Adrenal gland (tissue), 12 donors: ENCODE results near the gene CTDSPL. TPM values are rescaled to one million over a fixed set of nuclear protein-coding genes. Genes with fewer than 3 reads are reported as not detected.

Source experiments
- DNase-seq, 7 donors: peaks; one replicate each; pipeline ENCODE4 v3.0.0-alpha.2; 2019 to 2020
- H3K27ac ChIP-seq, 5 donors: fragments of 200-600 bp; sonication (generic) in 4 of 5; 1 replicate in 3 of 5; 2 replicates in 2 of 5; pipeline versions ENCODE4 v1.5.1 to v1.8.0; 2016 to 2020; ENCODE audit warnings: mild to moderate bottlenecking in 1 of 5
- H3K27me3 ChIP-seq: fragments of 200-600 bp; 2 replicates; pipeline ENCODE4 v1.8.0; 2021
- H3K36me3 ChIP-seq, 2 donors: fragments of 200-600 bp; replicated peaks in 1 of 2; 1 replicate in 1 of 2; 2 replicates in 1 of 2; pipeline versions ENCODE4 v1.5.1 to v1.8.0; 2018 to 2022
- H3K4me1 ChIP-seq, 2 donors: fragments of 200-600 bp; replicated peaks in 1 of 2; 1 replicate in 1 of 2; 2 replicates in 1 of 2; pipeline versions ENCODE4 v1.5.1 to v1.8.0; 2018 to 2021
- H3K4me3 ChIP-seq, 4 donors: fragments of 200-600 bp; sonication (generic) in 3 of 4; one replicate each; pipeline ENCODE4 v1.5.1; 2016 to 2018
- H3K9me3 ChIP-seq, 3 donors: fragments of 200-600 bp; sonication (generic) in 1 of 3; replicated peaks in 1 of 3; 1 replicate in 2 of 3; 2 replicates in 1 of 3; pipeline versions ENCODE4 v1.5.1 to v1.8.0; 2016 to 2021
- POLR2A ChIP-seq, 2 donors: fragments of 450-650 bp; IDR thresholded peaks; one replicate each; pipeline ENCODE4 v1.6.1; 2017; ENCODE audit warnings: antibody characterized with exemption in 2 of 2, mild to moderate bottlenecking in 2 of 2, moderate library complexity in 1 of 2
- WGBS, 4 donors: extraction: QIAGEN DNeasy Blood & Tissue Kit in 2 of 4; methylation state at CpG; one replicate each; pipeline versions ENCODE4 v1.1.5 to v1.1.7; 2013 to 2017; 5-methylcytosine and 5-hydroxymethylcytosine counted together
- intact Hi-C, 2 donors: fragments of 100-400 bp; cut with DNase I; formaldehyde crosslinking; loops; one replicate each; pipeline versions ENCODE4 v1.14.1 to v1.15.0; 2022 to 2023
- polyA plus RNA-seq, 3 donors: library from polyadenylated mRNA; stranded (reverse); fragments of 200-250 nt in 2 of 3; fragments of 350-450 nt in 1 of 3; fragmentation: Illumina TruSeq in 1 of 3; extraction: RNeasy Lipid Tissue Mini Kit (QIAGEN cat#74804) in 1 of 3; gene quantifications; one replicate each; pipeline ENCODE4 v1.2.3, GENCODE V29; 2013 to 2014
- total RNA-seq, 9 donors: library from RNA; depleted of rRNA in 4 of 9; stranded (reverse); fragments of >200 nt in 4 of 9; fragments of 120-200 nt in 1 of 9; fragmentation: NEBNext Ultra II Directional in 1 of 9; extraction: Animal tissue kit (Norgen Biotek cat#: 25700) in 1 of 9; gene quantifications; one replicate each; pipeline versions ENCODE4 v1.1.0 to v1.2.4, GENCODE V29; 2013 to 2023
- TF ChIP-seq, protein P1 (sequence below), 6 experiments: fragments of 450-650 bp in 4 of 6; fragments of 200-600 bp in 2 of 6; sonication (generic) in 1 of 6; IDR thresholded peaks; 1 replicate in 5 of 6; 2 replicates in 1 of 6; pipeline versions ENCODE4 v1.5.1 to v1.8.0; 2016 to 2021; ENCODE audit warnings: antibody characterized with exemption in 6 of 6, mild to moderate bottlenecking in 2 of 6, moderate library complexity in 1 of 6
- donor health status: healthy with polysubstance abuse.
- donor health status: Bipolar disorder and iron deficiency.
- donor health status: DM: yes; HTN: yes; CAD: no.
- donor health status: DM: no; HTN: no; CAD: no.
- donor health status: DM: no; HTN: no; CAD: no.
- donor health status: DM: yes; HTN: yes; CAD: no.

Gene CTDSPL
- total and polyA plus RNA-seq, 12 donors: 6.4 to 27.7 (median 16.0) TPM

DNA sequence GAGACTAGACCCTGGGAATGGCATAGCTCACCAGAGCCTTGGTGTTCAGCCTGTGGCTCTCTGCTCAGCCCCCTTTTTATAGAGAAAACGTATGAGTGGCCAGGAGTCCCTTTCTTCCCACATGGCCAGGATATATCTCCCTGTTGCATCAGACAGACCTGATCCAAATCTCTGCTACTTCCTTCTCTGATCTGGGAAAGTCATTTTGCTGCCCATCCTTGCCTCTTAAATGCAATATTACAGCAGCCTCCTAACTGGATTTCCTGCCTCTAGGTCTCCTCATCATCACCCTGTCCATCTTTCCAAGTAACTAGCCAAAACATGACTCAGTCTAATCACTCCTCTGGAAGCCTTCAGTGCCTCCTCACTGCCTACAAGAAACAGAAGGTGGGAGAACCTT is 42.9 kb downstream of the CTDSPL start:
- H3K27me3 ChIP-seq: no peaks in the 10 kb centered on the region
- DNase-seq: no peak
- no peaks in the 10 kb centered on the region for H3K36me3 ChIP-seq
- intact Hi-C loops: no loop called here
- no peak for TF ChIP-seq POLR2A (IDR thresholded peaks at IDR 0.05)
- TF ChIP-seq, protein P1, sequence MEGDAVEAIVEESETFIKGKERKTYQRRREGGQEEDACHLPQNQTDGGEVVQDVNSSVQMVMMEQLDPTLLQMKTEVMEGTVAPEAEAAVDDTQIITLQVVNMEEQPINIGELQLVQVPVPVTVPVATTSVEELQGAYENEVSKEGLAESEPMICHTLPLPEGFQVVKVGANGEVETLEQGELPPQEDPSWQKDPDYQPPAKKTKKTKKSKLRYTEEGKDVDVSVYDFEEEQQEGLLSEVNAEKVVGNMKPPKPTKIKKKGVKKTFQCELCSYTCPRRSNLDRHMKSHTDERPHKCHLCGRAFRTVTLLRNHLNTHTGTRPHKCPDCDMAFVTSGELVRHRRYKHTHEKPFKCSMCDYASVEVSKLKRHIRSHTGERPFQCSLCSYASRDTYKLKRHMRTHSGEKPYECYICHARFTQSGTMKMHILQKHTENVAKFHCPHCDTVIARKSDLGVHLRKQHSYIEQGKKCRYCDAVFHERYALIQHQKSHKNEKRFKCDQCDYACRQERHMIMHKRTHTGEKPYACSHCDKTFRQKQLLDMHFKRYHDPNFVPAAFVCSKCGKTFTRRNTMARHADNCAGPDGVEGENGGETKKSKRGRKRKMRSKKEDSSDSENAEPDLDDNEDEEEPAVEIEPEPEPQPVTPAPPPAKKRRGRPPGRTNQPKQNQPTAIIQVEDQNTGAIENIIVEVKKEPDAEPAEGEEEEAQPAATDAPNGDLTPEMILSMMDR (IDR thresholded peaks at IDR 0.05): no peak
- H3K27ac ChIP-seq: peak overlapping the region in 1 of 5 donors; percentile 16
- H3K4me3 ChIP-seq: no peak overlapping the region
- H3K4me1 ChIP-seq: peaks cover 17 to 27% of the 10 kb centered on the region in 2 donors
- H3K9me3 ChIP-seq: no peaks in the 10 kb centered on the region
- 57 to 73% (median 62%) methylated on average over 1 of the region's 1 CpG for WGBS, 4 donors

DNA sequence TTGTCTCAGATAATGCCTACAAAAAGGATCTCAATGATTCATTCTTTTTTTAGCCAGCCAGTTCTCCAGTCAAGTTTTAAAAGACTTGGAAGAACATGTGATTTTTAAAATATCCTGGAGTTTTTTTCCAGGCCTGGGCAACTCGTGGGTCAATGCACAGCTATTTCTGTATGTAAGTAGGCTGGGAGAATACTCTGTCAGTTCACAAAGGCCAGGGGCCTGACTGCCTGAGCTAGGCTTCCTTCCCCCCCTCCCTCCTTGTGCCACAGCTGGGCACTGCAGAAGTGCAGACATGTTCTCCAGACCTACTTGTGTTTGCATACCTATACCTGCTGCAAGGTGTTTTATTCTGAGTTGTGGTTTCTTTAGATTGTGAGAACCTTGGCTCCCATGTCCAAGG is 43.7 kb downstream of the CTDSPL start:
- no peaks in the 10 kb centered on the region for H3K27me3 ChIP-seq
- peaks cover 17 to 27% of the 10 kb centered on the region in 2 donors for H3K4me1 ChIP-seq
- DNase-seq: no peak
- H3K36me3 ChIP-seq: no peaks in the 10 kb centered on the region
- H3K9me3 ChIP-seq: no peaks in the 10 kb centered on the region
- intact Hi-C loops: no loop called here
- no peak overlapping the region for H3K27ac ChIP-seq
- TF ChIP-seq, protein P1 (IDR thresholded peaks at IDR 0.05): no peak
- TF ChIP-seq POLR2A (IDR thresholded peaks at IDR 0.05): no peak
- no peak overlapping the region for H3K4me3 ChIP-seq
- 21 to 40% (median 29%) methylated on average over 1 of the region's 1 CpG for WGBS, 4 donors

DNA sequence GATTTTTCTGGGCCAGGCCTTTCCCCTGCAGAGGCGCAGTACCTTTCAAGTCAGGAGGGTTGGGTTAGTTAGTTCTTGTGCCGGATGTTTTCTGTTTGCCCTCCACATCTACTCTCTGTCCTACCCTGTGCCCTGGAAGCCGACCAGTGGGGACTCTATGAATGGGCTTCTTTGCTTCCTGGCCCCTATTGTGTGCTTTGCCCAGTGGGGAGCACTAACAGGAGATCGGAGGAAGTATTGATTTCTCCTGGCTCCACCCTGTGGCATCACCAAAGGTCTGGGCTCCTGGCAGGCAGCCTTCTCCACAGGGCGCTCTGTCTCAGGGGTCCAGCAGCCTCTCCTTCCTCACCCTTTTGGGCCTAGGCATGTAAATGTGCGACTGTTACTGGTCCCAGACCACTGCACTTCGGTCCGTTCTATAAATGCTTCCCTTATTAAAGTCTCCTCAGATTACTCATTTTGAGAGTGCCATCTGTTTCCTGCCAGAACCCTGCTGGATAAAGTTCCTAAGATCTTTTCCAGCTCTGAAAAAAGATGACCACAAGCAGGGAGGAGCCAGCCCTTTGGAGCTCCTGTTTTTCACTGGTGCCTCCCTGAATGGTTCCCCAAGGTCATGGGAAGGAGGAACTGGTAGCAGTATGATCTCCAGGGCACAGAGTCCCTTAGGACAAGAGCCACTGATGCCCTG is 44.5 kb downstream of the CTDSPL start:
- peaks cover 17 to 27% of the 10 kb centered on the region in 2 donors for H3K4me1 ChIP-seq
- H3K27ac ChIP-seq: peak overlapping the region in 3 of 5 donors; percentile 28 to 76 (median 29)
- no peak for TF ChIP-seq POLR2A (IDR thresholded peaks at IDR 0.05)
- TF ChIP-seq, protein P1 (IDR thresholded peaks at IDR 0.05): no peak
- H3K27me3 ChIP-seq: no peaks in the 10 kb centered on the region
- 64 to 72% (median 69%) methylated on average over 8 of the region's 8 CpGs for WGBS, 4 donors
- DNase-seq: peak in 6 of 7 donors; percentile 41 to 70 (median 54)
- H3K36me3 ChIP-seq: no peaks in the 10 kb centered on the region
- H3K4me3 ChIP-seq: no peak overlapping the region
- H3K9me3 ChIP-seq: no peaks in the 10 kb centered on the region
- intact Hi-C loops: no loop called here

DNA sequence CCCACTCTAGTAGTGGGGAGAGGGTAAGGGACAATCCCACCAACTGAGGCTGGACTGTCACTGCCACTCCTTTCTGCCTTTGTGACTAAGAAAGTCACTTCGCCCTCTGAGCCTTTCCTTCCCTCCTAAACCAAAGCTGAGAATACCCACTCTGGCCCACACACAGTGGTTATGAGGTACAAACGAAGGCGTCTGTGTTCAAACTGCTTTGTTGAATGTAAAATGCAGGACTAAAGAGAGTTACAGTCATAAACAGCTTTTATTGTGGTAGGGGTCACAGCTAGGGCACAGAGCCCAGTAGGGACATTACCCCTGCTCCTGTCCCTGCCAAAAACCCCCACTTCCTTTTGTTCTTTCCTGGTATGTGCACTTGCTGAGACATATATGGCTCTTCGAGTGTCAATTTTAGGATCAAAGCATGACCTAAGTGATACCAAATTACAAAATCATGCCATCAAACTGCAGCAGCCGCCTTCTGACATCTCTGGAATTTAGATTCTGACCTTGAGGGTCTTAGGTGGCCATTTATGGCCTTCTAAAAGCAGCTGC is 45.1 kb downstream of the CTDSPL start:
- H3K4me1 ChIP-seq: peaks cover 17 to 27% of the 10 kb centered on the region in 2 donors
- H3K27me3 ChIP-seq: no peaks in the 10 kb centered on the region
- TF ChIP-seq, protein P1 (IDR thresholded peaks at IDR 0.05): no peak
- no peak for TF ChIP-seq POLR2A (IDR thresholded peaks at IDR 0.05)
- H3K9me3 ChIP-seq: no peaks in the 10 kb centered on the region
- intact Hi-C loops: no loop called here
- H3K27ac ChIP-seq: peak overlapping the region in 3 of 5 donors; percentile 28 to 76 (median 29)
- no peak overlapping the region for H3K4me3 ChIP-seq
- H3K36me3 ChIP-seq: no peaks in the 10 kb centered on the region
- DNase-seq: no peak
- WGBS, 4 donors: 58 to 70% (median 64%) methylated on average over 5 of the region's 5 CpGs
